WI38 (cell line): ENCODE results near the gene VPS4B.

ENCODE experiments used
- H3K4me3 ChIP-seq: 2 replicates; pipeline ENCODE4 v1.5.1; 2011; ENCODE audit warnings: low read depth, mild to moderate bottlenecking, control low read depth, low read length
- TF ChIP-seq, protein P1 (sequence below): IDR thresholded peaks from 2 replicates; pipeline ENCODE4 v1.5.1; 2012; ENCODE audit warnings: low read depth, mild to moderate bottlenecking, control low read depth, low read length

Gene VPS4B

GRCh38 chr18:63431180-63431579 lies 8.9 kb upstream of the VPS4B start:
- TF ChIP-seq, protein P1, sequence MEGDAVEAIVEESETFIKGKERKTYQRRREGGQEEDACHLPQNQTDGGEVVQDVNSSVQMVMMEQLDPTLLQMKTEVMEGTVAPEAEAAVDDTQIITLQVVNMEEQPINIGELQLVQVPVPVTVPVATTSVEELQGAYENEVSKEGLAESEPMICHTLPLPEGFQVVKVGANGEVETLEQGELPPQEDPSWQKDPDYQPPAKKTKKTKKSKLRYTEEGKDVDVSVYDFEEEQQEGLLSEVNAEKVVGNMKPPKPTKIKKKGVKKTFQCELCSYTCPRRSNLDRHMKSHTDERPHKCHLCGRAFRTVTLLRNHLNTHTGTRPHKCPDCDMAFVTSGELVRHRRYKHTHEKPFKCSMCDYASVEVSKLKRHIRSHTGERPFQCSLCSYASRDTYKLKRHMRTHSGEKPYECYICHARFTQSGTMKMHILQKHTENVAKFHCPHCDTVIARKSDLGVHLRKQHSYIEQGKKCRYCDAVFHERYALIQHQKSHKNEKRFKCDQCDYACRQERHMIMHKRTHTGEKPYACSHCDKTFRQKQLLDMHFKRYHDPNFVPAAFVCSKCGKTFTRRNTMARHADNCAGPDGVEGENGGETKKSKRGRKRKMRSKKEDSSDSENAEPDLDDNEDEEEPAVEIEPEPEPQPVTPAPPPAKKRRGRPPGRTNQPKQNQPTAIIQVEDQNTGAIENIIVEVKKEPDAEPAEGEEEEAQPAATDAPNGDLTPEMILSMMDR: no peak
- no peak overlapping the region for H3K4me3 ChIP-seq

- H3K4me3 ChIP-seq: no peak overlapping the region
- TF ChIP-seq, protein P1: no peak
Measured at GRCh38 chr18:63430526-63430925, 8.2 kb upstream of the VPS4B start.

- TF ChIP-seq, protein P1: no peak
- H3K4me3 ChIP-seq: no peak overlapping the region
Measured at GRCh38 chr18:63427558-63427957, 5.3 kb upstream of the VPS4B start.

DNA sequence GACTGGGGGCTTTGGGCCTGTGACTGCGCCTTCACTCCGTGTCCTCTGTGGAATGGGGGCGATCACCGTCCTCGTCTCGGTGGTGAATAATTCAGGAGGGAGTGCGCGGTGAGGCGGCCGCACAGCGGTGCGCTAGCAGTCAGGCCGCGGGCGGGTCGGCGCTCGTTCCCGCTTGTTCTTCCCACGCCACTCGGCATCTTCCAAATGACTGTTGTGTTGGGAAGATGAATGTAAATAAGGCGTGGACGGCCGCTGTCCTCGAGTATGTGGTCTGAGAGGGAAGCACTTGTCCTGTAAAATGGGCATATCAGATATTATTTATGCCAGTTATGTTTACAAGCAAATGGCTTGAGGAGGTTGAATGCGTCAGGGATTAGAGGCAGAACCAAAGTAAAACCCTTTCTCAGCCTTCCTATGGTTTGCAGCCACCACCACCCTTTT lies 608 bp upstream of the VPS4B start:
- TF ChIP-seq, protein P1: no peak
- peak overlapping the region; percentile 94 for H3K4me3 ChIP-seq

DNA sequence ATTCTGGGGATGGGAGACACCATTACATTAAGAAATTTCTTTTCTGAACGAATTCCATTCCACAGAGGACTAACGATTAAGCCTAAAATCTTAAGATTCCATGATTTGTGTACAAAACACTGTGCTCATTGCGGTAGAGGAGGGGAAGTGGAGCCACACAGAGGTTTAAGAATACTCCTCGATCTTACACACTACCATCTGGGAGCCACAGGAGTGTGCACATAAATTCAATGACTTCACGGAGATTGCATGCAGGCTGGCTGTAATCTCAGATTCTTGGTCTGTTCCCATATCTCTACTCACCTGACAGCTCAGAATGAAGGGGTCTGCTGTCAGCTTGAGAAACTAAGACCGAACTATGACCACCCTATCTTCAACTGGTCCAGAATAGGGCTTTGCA lies 762 bp downstream of the VPS4B start:
- peak overlapping the region; percentile 94 for H3K4me3 ChIP-seq
- TF ChIP-seq, protein P1: no peak

DNA sequence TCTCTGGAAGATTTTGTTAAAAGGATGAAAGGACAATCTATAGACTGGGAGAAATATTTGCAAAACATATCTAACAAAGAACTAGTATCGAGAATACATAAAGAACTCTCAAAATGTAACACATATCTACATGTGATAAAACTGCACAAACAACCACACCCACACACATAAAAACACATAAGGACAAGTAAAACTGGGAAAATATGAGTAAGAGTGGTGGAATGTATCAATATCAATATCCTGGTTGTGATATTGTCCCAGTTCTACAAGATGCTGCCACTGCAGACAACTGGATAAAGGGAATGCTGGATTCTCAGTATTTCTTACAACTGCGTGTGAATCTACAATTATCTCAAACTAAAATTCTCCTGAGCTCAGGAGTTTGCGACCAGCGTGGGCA lies 9.3 kb downstream of the VPS4B start:
- no peak overlapping the region for H3K4me3 ChIP-seq
- TF ChIP-seq, protein P1: no peak

- H3K4me3 ChIP-seq: no peak overlapping the region
- TF ChIP-seq, protein P1: no peak
Measured at GRCh38 chr18:63410792-63411191, 11.5 kb downstream of the VPS4B start.
